ENCODE results near the gene MTFMT.

Gene MTFMT

DNA sequence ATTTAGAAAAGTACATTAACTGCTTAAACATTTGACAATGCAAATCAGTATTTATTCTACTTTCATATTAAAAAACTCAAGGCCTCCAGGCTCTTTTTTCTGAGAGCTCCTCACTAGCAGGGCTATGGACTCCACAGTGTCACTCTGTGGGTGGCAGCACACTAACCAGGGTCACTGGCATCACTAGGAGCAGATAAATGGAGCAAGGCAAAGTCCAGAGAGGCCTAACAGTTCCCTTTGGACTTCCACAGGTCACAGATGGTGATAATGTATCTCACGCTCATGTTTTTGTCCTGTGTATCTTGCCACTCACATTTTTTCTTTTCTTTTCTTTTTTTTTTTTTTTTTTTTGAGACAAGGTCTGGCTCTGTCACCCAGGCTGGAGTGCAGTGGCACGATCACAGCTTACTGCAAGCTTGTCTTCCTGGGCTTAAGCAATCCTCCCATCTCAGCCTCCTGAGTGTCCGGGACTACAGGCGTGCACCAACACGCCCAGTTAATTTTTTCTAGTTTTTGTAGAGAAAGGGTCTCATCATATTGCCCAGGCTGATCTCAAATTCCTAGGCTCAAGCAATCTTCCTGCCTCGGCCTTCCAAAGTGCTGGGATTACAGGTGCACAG lies 47.5 kb downstream of the MTFMT start:
- DNase-seq = no peak

DNA sequence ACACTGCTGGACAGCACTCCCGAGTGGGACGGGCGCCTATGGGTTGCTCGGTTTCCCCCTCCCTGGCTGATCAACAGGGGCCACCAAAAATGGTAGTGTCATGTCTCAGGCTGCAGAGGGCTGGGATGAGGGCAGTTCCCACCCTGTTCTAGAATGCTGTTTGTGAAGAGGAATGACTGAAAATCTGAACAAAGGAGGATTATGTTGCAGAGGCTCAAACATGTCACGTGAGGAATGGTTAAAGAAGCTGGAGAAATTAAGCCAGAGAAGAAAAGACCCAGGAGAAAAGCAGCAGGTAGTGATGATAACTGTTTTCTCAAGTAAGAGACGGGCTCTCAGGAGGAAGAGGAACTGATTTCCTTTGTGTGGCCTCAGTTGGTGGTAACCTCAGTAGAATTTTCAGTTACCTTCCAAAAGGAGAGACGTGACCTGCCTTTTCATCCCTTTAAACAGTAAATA lies 50.2 kb downstream of the MTFMT start:
- no peak for DNase-seq

DNA sequence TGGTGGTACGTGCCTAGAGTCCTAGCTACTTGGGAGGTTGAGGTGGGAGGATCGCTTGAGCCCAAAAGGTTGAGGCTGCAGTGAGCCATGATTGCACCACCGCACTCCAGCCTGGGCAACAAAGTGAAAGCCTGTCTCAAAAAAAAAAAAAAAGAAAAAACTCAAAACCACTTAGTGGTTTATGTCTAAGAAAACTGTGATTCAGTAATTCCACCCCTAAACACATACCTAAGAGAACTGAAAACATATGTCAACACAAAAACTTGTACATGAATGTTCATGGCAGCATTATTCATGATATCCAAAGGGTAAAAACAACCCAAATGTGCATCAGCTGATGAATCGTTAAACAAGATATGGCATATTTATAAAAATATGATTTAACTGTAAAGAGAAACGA lies 54.0 kb downstream of the MTFMT start:
- DNase-seq = no peak

DNA sequence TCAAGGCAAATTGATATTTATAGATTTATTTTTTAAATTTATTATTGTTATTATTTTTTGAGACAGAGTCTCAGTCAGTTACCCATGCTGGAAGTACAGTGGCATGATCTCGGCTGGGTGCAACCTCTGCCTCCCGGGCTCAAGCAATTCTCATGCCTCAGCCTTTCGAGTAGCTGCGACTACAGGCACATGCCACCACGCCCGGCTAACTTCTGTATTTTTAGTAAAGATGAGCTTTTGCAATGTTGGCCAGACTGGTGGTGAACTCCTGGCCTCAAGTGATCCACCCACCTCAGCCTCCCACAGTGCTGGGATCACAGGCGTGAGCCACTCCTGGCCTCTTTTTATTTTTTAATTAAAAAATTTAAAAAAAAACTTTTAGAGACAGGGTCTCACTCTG lies 58.7 kb downstream of the MTFMT start:
- no peak for DNase-seq

DNA sequence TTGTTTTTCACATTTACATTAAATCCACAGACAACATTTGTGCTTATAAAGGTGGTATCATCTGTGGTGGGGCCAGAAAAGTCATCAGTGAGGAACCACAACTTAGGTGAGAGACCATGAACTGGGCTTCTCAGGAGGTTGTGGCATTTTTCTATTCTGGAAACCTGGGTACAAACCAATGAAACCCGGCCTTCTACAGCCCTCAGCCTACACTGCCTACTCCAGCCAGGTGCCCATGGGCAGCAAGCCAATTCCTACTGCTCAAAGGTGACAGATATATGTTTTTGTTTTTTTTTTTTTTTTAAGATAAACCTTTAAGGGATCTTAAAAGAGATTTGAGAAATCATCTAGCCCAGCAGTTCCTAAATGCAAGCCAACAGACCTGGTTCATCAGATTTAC lies 60.0 kb downstream of the MTFMT start:
- no peak for DNase-seq

DNA sequence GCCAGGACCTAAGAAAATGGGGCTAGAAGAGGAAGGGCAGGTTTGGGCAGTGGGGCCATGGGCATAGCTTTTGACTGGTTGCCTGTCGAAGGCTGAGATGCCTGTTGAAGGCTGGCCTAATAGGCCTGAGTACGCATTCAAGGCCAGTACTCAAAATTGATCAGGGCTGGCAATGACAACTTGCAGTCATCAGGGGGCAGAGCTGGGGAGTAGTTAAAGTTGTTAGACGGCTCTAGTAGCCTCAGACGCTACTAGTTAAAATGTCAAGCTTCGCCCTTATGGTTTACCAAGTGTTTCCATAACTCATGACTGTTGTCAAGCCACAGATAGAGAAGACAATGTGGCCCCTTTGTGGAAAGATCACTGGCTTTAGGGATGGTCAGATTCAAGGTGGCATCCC lies 68.4 kb downstream of the MTFMT start:
- DNase-seq = no peak

DNA sequence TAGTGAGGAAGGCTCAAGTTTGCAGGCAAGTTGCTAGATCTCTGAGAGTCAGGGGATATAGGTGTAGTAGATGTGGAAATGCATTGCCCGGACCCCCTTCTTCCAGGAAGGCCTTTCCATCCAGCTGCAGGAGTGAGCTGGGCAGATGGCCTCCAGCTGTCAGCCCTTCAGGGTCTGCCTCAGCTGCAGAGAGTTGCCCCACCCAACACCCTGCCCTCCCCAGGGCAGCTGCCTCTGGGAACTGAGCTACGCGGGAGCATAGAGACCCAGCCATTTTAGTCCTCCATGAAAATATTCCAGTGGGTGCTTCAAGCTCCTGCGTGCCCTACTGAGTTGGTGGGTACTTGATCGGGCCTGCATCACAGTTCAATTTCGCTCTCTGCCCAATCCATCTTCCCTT lies 69.3 kb downstream of the MTFMT start:
- no peak for DNase-seq

DNA sequence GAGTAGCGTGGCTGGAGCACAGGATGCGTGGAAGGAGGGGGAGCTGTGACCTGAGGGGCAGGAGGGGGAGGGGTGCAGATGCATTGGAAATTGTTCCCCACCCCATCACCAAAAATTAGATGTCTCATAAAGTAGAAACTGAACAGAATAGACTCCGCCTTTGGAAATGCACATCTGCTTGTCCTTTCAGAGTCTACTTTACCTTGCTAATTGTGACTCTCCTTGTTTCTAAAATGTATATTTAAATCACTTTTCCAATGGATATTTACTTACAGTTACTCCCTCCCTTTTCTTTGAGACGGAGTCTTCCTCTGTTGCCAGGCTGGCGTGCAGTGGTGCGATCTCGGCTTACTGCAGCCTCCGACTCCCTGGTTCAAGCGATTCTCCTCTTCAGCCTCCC lies 70.3 kb downstream of the MTFMT start:
- no peak for DNase-seq

DNA sequence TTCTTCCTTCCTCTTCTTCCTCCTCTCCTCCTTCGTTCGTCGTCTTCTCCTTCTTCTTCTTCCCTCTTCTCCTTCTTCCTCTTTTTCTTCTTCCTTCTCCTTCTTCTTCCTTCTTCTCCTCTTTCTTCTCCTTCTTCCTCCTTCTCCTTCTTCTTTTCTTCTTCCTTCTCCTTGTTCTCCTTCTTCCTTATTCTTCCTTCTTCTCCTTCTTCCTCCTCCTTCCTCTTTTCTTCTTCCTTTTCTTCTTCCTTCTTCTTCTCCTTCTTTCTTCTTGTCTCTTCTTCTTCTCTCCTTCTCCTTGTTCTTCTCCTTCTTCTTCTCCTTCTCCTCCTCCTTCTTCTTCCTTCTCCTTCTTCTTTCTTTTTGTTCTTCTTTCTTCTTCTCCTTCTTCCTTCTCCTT lies 75.0 kb downstream of the MTFMT start:
- DNase-seq = no peak

DNA sequence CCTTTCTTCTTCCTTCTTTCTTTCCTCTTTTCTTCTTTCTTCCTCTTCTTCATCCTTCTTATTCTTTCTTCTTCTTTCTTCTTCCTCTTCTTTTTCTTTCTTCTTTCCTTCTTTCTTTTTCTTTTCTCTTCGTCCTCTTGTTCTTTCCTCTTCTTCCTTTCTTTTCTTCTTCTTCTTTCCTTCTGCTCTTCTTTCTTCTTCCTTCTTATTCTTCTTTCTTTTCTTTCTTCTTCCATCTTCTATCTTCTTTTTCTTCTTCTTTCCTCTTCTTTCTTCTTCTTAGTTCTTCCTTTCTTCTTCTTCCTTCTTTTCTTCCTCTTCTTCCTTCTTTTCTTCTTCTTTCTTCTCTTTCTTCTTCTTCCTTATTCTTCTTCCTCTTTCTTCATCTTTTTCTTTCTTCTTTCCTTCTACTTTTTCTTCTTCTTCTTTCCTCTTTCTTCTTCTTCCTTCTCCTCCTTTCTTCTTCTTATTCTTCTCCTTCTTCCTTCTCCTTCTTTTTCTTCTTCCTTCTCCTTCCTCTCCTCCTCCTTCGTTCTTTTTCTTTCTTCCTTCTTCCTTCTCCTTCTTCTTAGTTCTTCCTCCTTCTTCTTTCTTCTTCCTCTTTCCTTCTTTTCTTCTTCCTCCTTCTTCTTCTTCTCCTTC lies 77.5 kb downstream of the MTFMT start:
- no peak for DNase-seq

All from left hindlimb (tissue), 1 donor.